Activated CD8-positive, alpha-beta T cell treated with anti-CD3 and anti-CD28 coated beads for 36 hours (primary cell): ENCODE data around the gene NPAS1. TPM values are rescaled to one million over a fixed set of nuclear protein-coding genes. Genes with fewer than 3 reads are reported as not detected.
"Not testable (repeated sequence)": the region's sequence is repeated elsewhere in the genome, so short reads cannot be mapped to it uniquely, and the experiment has no call there.

Source experiments
- ATAC-seq: fragments of 200-7000 bp; cut with Tn5 transposase; one replicate; pipeline ENCODE4 v1.10.0; 2021; ENCODE audit warnings: mild to moderate bottlenecking, moderate library complexity
- CTCF ChIA-PET: fragments of 350-600 bp; sonication (Branson Sonifier 250); formaldehyde crosslinking; loops from one replicate; lab custom pipeline; 2021; ENCODE audit warnings: antibody characterized with exemption; lab: Charles Lee
- POLR2A ChIA-PET: fragments of 350-600 bp; sonication (Branson Sonifier 250); formaldehyde crosslinking; loops from one replicate; lab custom pipeline; 2021; ENCODE audit warnings: antibody characterized with exemption; lab: Charles Lee
- DNase-seq: peaks from one replicate; pipeline ENCODE4 v3.0.0-alpha.2; 2020
- H3K27ac Mint-ChIP-seq: one replicate; pipeline ENCODE4 v1.8.0; 2021; ENCODE audit warnings: mild to moderate bottlenecking, mixed read lengths
- H3K27me3 Mint-ChIP-seq: one replicate; pipeline ENCODE4 v1.8.0; 2021; ENCODE audit warnings: mixed read lengths
- H3K36me3 Mint-ChIP-seq: one replicate; pipeline ENCODE4 v1.8.0; 2021; ENCODE audit warnings: low read depth, mixed read lengths
- H3K4me1 Mint-ChIP-seq: one replicate; pipeline ENCODE4 v1.8.0; 2021; ENCODE audit warnings: low read depth, mixed read lengths
- H3K4me3 Mint-ChIP-seq: one replicate; pipeline ENCODE4 v1.8.0; 2021; ENCODE audit warnings: mild to moderate bottlenecking, moderate library complexity, mixed read lengths
- H3K9me3 Mint-ChIP-seq: one replicate; pipeline ENCODE4 v1.8.0; 2021; ENCODE audit warnings: mixed read lengths
- CTCF ChIP-seq: fragments of 200-600 bp; IDR thresholded peaks from one replicate; pipeline ENCODE4 v1.8.0; 2022; ENCODE audit warnings: antibody characterized with exemption, mild to moderate bottlenecking
- intact Hi-C: fragments of 100-400 bp; cut with micrococcal nuclease; formaldehyde crosslinking; loops from one replicate; pipeline ENCODE4 v1.10.0; 2022
- total RNA-seq, 2 experiments: library from RNA; stranded (reverse); gene quantifications; one replicate each; pipeline ENCODE4 v1.2.3, GENCODE V29; 2021

The NPAS1 gene
- total RNA-seq, 2 experiments from 2014 or later: 0.27 to 0.65 TPM

GRCh38 chr19:47047272-47047762 lies 27.7 kb downstream of the NPAS1 start:
- no peak for TF ChIP-seq CTCF
- intact Hi-C loops: no loop called here
- Mint-ChIP-seq H3K4me1 (peaks cover 12% of the 10 kb centered on the region), H3K9me3 (no peaks in the 10 kb centered on the region), H3K27me3 (no peaks in the 10 kb centered on the region), H3K27ac (peak overlapping the region; percentile 90), H3K36me3 (no peaks in the 10 kb centered on the region), H3K4me3 (peak overlapping the region; percentile 99)
- ChIA-PET POLR2A (interaction anchor here (0.6 to 1.5 kb wide), 8 partner anchors 10 to 196 kb away, joined by 3 to 6 read pairs (median 3); partner anchors contain the start of gene ZC3H4), CTCF (interaction anchor here (0.8 to 2.0 kb wide), 7 partner anchors 10 to 197 kb away, joined by 3 to 6 read pairs (median 5); partner anchors contain the start of gene ZC3H4)
- DNase-seq (no peak), ATAC-seq (no peak)

GRCh38 chr19:47047763-47048405 lies 28.2 kb downstream of the NPAS1 start:
- ChIA-PET CTCF (interaction anchor here (0.6 to 2.0 kb wide), 9 partner anchors 10 to 196 kb away, joined by 3 to 6 read pairs (median 3); partner anchors contain the start of gene ZC3H4), POLR2A (interaction anchor here (0.6 to 1.5 kb wide), 11 partner anchors 10 to 195 kb away, joined by 3 to 6 read pairs (median 3); partner anchors contain the start of genes NPAS1 and ZC3H4)
- intact Hi-C loops: no loop called here
- Mint-ChIP-seq H3K9me3 (no peaks in the 10 kb centered on the region), H3K36me3 (no peaks in the 10 kb centered on the region), H3K4me1 (peaks cover 12% of the 10 kb centered on the region), H3K27me3 (no peaks in the 10 kb centered on the region), H3K4me3 (peak overlapping the region; percentile 99), H3K27ac (peak overlapping the region; percentile 90)
- DNase-seq: peak; percentile 93
- TF ChIP-seq CTCF: no peak
- ATAC-seq: peak; percentile 69

GRCh38 chr19:47049307-47049700 lies 29.7 kb downstream of the NPAS1 start:
- TF ChIP-seq CTCF: no peak
- Mint-ChIP-seq H3K4me1 (peaks cover 12% of the 10 kb centered on the region), H3K4me3 (peak overlapping the region; percentile 99), H3K27ac (peak overlapping the region; percentile 49), H3K36me3 (no peaks in the 10 kb centered on the region), H3K9me3 (no peaks in the 10 kb centered on the region), H3K27me3 (no peaks in the 10 kb centered on the region)
- POLR2A ChIA-PET: interaction anchor here (1.2 kb wide), 1 partner anchor 12 kb away, joined by 3 read pairs; no protein-coding TSS in a partner anchor
- DNase-seq (no peak), ATAC-seq (no peak)
- intact Hi-C loops: no loop called here
- CTCF ChIA-PET: interaction anchor here (0.7 to 1.2 kb wide), 4 partner anchors 13 to 195 kb away, joined by 3 to 4 read pairs (median 3); no protein-coding TSS in a partner anchor

- intact Hi-C loops, H3K9me3 Mint-ChIP-seq, DNase-seq, CTCF ChIA-PET, H3K36me3 Mint-ChIP-seq, ATAC-seq, H3K27me3 Mint-ChIP-seq, H3K27ac Mint-ChIP-seq, POLR2A ChIA-PET, H3K4me3 Mint-ChIP-seq: not testable (repeated sequence)
- H3K4me1 Mint-ChIP-seq: peaks cover 12% of the 10 kb centered on the region
These were observed 30.9 kb downstream of the NPAS1 start for GRCh38 chr19:47050562-47050961.

- no peaks in the 10 kb centered on the region for H3K9me3 Mint-ChIP-seq
- H3K4me1 Mint-ChIP-seq: no peaks in the 10 kb centered on the region
- ChIA-PET CTCF (interaction anchor here (1.0 kb wide), 1 partner anchor 23 kb away, joined by 3 read pairs; no protein-coding TSS in a partner anchor), POLR2A (interaction anchor here (0.6 kb wide), 2 partner anchors 33 to 102 kb away, joined by 3 to 5 read pairs; no protein-coding TSS in a partner anchor)
- ATAC-seq (no peak), DNase-seq (no peak)
- H3K4me3 Mint-ChIP-seq: no peak overlapping the region
- no peak for TF ChIP-seq CTCF
- no peaks in the 10 kb centered on the region for H3K36me3 Mint-ChIP-seq
- H3K27ac Mint-ChIP-seq: no peak overlapping the region
- intact Hi-C loops: no loop called here
- no peaks in the 10 kb centered on the region for H3K27me3 Mint-ChIP-seq
These were observed 36.8 kb downstream of the NPAS1 start for GRCh38 chr19:47056411-47056810.
